Smooth muscle cell (in vitro differentiated cells): ENCODE measurements around the gene ADAMTS14. TPM values are rescaled to one million over a fixed set of nuclear protein-coding genes. Genes with fewer than 3 reads are reported as not detected.

ENCODE experiments used
- DNase-seq: peaks from one replicate; lab custom pipeline; 2025; ENCODE audit not compliant: unreplicated experiment; lab: John Stamatoyannopoulos, UW
- H2AFZ ChIP-seq: fragments of 200-600 bp; sonication (generic); 2 replicates; pipeline ENCODE4 v1.6.0; 2016; ENCODE audit warnings: antibody characterized with exemption, low read depth, mild to moderate bottlenecking
- H3F3A ChIP-seq: fragments of 200-600 bp; sonication (generic); 2 replicates; pipeline ENCODE4 v1.6.0; 2017; ENCODE audit warnings: antibody characterized with exemption, low read depth
- H3K27ac ChIP-seq: fragments of 200-600 bp; sonication (generic); 2 replicates; pipeline ENCODE4 v1.5.1; 2016; ENCODE audit warnings: low read depth, mild to moderate bottlenecking
- H3K27me3 ChIP-seq: fragments of 200-600 bp; sonication (generic); 2 replicates; pipeline ENCODE4 v1.6.1; 2016; ENCODE audit warnings: low read depth, mild to moderate bottlenecking
- H3K36me3 ChIP-seq: fragments of 200-600 bp; sonication (generic); 2 replicates; pipeline ENCODE4 v1.5.1; 2016; ENCODE audit warnings: low read depth
- H3K4me1 ChIP-seq: fragments of 200-600 bp; sonication (generic); 2 replicates; pipeline ENCODE4 v1.5.1; 2016; ENCODE audit warnings: low read depth
- H3K4me2 ChIP-seq: fragments of 200-600 bp; sonication (generic); 2 replicates; pipeline ENCODE4 v1.6.0; 2016; ENCODE audit warnings: mild to moderate bottlenecking
- H3K4me3 ChIP-seq: fragments of 200-600 bp; sonication (generic); 2 replicates; pipeline ENCODE4 v1.5.1; 2016; ENCODE audit warnings: mild to moderate bottlenecking
- H3K79me2 ChIP-seq: fragments of 200-600 bp; sonication (generic); 2 replicates; pipeline ENCODE4 v1.6.0; 2016; ENCODE audit warnings: low read depth, mild to moderate bottlenecking
- H3K9ac ChIP-seq: fragments of 200-600 bp; sonication (generic); 2 replicates; pipeline ENCODE4 v1.6.0; 2016; ENCODE audit warnings: low read depth
- H3K9me3 ChIP-seq: fragments of 200-600 bp; sonication (generic); replicated peaks from 2 replicates; pipeline ENCODE4 v1.5.1; 2016; ENCODE audit warnings: low read depth
- H4K20me1 ChIP-seq: fragments of 200-600 bp; sonication (generic); 2 replicates; pipeline ENCODE4 v1.6.0; 2016; ENCODE audit warnings: low read depth
- WGBS: methylation state at CpG from one replicate; pipeline ENCODE4 v1.1.7; 2016; ENCODE audit warnings: low lambda C conversion rate; 5-methylcytosine and 5-hydroxymethylcytosine counted together
- polyA plus RNA-seq: library from polyadenylated mRNA; unstranded; fragments of >200 nt; fragmentation: Nextera tagmentation; extraction: Ambion mirVana; gene quantifications from 2 replicates; pipeline ENCODE4 v1.2.1, GENCODE V29; 2016
- total RNA-seq: library from RNA; depleted of rRNA; stranded (reverse); fragments of >200 nt; gene quantifications from 2 replicates; pipeline ENCODE4 v1.2.3, GENCODE V29; 2014
- TF ChIP-seq, protein P1 (sequence below): fragments of 200-600 bp; sonication (generic); IDR thresholded peaks from 2 replicates; pipeline ENCODE4 v1.5.1; 2017; ENCODE audit warnings: borderline replicate concordance, mild to moderate bottlenecking, antibody characterized with exemption; ENCODE audit not compliant: insufficient read depth, poor library complexity, severe bottlenecking

Gene ADAMTS14
- total and polyA plus RNA-seq, 2 experiments from 2014 or later: 6.3 to 10.1 TPM

DNA sequence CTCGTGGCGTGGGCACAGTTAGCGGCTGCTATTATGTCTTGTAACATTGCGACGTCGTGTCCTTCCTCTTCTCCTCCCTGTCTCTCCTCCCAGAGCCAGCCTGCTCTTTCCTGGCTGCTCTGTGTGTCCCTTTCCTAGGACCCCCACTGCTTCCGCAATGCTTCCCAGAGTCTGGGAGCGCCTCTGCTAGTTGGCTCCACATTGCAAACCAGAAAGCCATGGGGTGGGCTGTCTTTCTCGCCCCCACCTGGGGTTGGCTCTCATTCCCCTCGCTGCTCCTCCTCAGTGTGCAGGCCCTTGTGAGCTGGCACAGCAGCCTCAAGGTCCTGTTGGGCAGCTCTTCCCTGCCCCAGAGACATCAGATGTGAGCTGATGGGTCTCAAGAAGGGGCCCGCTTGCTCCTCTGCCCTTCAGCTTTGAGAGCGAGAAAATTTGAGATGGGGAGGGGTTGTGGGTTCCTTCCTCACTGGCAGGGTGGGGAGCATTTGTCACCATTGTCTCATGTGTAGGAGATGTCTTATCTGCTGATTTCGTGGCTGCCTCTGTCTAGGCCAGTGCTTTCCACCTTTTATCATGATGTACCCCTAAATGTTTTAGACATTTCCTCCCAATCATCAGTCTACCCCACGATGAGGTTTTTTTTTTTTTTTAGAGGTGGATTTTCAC is 3.3 kb downstream of the ADAMTS14 start:
- H3K4me3 ChIP-seq: no peak overlapping the region
- no peaks in the 10 kb centered on the region for H3K79me2 ChIP-seq
- H3K9me3 ChIP-seq: no peaks in the 10 kb centered on the region
- TF ChIP-seq, protein P1, sequence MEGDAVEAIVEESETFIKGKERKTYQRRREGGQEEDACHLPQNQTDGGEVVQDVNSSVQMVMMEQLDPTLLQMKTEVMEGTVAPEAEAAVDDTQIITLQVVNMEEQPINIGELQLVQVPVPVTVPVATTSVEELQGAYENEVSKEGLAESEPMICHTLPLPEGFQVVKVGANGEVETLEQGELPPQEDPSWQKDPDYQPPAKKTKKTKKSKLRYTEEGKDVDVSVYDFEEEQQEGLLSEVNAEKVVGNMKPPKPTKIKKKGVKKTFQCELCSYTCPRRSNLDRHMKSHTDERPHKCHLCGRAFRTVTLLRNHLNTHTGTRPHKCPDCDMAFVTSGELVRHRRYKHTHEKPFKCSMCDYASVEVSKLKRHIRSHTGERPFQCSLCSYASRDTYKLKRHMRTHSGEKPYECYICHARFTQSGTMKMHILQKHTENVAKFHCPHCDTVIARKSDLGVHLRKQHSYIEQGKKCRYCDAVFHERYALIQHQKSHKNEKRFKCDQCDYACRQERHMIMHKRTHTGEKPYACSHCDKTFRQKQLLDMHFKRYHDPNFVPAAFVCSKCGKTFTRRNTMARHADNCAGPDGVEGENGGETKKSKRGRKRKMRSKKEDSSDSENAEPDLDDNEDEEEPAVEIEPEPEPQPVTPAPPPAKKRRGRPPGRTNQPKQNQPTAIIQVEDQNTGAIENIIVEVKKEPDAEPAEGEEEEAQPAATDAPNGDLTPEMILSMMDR: no peak
- H2AFZ ChIP-seq: no peak overlapping the region
- H3K27me3 ChIP-seq: no peaks in the 10 kb centered on the region
- no peak for DNase-seq
- peaks cover 7% of the 10 kb centered on the region for H3F3A ChIP-seq
- H4K20me1 ChIP-seq: no peaks in the 10 kb centered on the region
- no peaks in the 10 kb centered on the region for H3K36me3 ChIP-seq
- H3K4me2 ChIP-seq: no peak overlapping the region
- H3K9ac ChIP-seq: no peak overlapping the region
- H3K4me1 ChIP-seq: peaks cover 4% of the 10 kb centered on the region
- WGBS: 87% methylated on average over 14 of the region's 14 CpGs
- H3K27ac ChIP-seq: no peak overlapping the region

DNA sequence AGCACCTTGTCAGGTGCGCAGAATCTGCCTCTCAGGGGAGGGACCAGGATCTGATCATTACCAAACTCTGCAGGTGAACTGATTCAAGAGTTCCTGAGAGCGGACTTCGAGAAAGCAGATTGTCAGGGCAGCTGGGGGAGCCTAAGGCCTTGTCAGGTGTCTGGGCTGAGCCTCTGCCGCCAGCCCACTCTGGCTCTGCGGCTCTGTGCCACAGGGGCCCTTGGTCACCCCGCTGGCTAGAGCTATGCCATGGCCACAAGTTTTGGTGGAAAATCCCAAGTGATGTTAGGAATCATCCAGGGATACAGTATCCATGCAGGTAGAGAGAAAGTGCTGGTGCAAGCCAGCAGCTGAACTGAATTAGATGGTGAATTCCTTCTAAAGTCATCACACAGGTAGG is 4.2 kb downstream of the ADAMTS14 start:
- Histone ChIP-seq H3K4me2 (no peak overlapping the region), H3K79me2 (no peaks in the 10 kb centered on the region), H3K27ac (no peak overlapping the region), H4K20me1 (no peaks in the 10 kb centered on the region), H2AFZ (no peak overlapping the region), H3K36me3 (no peaks in the 10 kb centered on the region), H3K9ac (no peak overlapping the region), H3K4me1 (peaks cover 4% of the 10 kb centered on the region), H3K9me3 (no peaks in the 10 kb centered on the region), H3K27me3 (no peaks in the 10 kb centered on the region), H3K4me3 (no peak overlapping the region), H3F3A (peaks cover 5% of the 10 kb centered on the region)
- DNase-seq: no peak
- WGBS: 89% methylated on average over 6 of the region's 6 CpGs
- TF ChIP-seq, protein P1: no peak

DNA sequence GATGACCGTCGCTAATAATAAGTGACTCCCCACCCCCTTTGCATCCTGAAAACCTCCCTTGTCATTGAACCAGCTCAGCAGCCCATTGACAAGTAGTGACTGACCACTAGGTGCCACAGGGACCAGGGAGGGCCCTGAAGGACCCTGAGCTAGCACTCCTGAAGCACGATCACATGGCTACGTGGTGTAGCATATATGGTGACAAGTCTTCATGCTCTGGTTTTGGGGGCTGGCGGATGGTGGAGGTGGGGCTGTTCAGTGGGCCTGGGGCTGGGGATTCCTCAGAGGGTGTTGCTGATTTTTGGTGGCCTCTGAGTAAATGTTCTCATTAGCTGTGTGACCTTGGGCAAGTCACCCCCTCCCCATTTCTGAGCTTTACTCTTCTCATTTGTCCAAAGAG is 4.7 kb downstream of the ADAMTS14 start:
- TF ChIP-seq, protein P1: no peak
- no peaks in the 10 kb centered on the region for H3K79me2 ChIP-seq
- no peaks in the 10 kb centered on the region for H3K9me3 ChIP-seq
- DNase-seq: no peak
- H3K36me3 ChIP-seq: no peaks in the 10 kb centered on the region
- H3K4me1 ChIP-seq: peaks cover 4% of the 10 kb centered on the region
- H2AFZ ChIP-seq: no peak overlapping the region
- no peaks in the 10 kb centered on the region for H4K20me1 ChIP-seq
- no peak overlapping the region for H3K27ac ChIP-seq
- WGBS: 91% methylated on average over 5 of the region's 5 CpGs
- no peaks in the 10 kb centered on the region for H3K27me3 ChIP-seq
- H3F3A ChIP-seq: peaks cover under 1% of the 10 kb centered on the region
- H3K4me3 ChIP-seq: no peak overlapping the region
- H3K9ac ChIP-seq: no peak overlapping the region
- no peak overlapping the region for H3K4me2 ChIP-seq

DNA sequence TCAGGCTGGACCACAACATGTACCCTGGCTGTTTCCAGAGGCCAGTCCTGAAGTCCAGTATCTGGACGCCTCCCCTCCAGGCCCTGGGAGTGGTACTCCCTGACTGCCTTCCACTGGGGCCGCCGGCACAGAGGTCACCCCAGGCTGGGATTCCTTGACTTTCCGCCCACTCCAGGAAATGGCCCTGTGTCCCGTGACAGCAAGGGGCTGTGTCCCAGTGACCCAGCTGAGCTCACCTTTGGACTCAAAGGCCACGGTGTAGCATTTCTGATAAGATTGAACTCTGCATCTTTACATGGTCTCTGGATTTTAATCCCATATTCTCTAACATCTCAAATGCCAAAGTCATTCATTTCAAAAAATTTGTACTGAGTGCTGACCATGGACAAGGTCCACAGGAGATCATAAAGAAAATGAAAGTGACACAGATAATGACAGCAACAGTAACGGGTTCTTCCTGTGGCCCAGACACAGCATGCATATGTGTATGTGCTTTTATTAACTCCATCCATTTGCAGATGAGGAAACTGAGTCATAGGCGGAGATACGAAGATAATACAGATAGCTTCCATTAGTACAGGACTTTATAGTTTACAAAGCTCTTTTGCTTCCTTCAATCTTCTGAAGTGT is 5.4 kb downstream of the ADAMTS14 start:
- H3K9ac ChIP-seq: no peak overlapping the region
- no peak overlapping the region for H2AFZ ChIP-seq
- no peaks in the 10 kb centered on the region for H3K9me3 ChIP-seq
- no peaks in the 10 kb centered on the region for H3K79me2 ChIP-seq
- no peaks in the 10 kb centered on the region for H3F3A ChIP-seq
- no peaks in the 10 kb centered on the region for H3K27me3 ChIP-seq
- H3K4me3 ChIP-seq: no peak overlapping the region
- no peak overlapping the region for H3K27ac ChIP-seq
- WGBS: 87% methylated on average over 9 of the region's 9 CpGs
- no peak overlapping the region for H3K4me2 ChIP-seq
- DNase-seq: no peak
- H3K4me1 ChIP-seq: peaks cover 4% of the 10 kb centered on the region
- TF ChIP-seq, protein P1: no peak
- H3K36me3 ChIP-seq: no peaks in the 10 kb centered on the region
- no peaks in the 10 kb centered on the region for H4K20me1 ChIP-seq
